Measurements from ENCODE around the gene SLCO6A1. TPM values are rescaled to one million over a fixed set of nuclear protein-coding genes. Genes with fewer than 3 reads are reported as not detected.

Gene SLCO6A1
- total and polyA plus RNA-seq, 3 donors from 2014 or later, result 20.4 to 78.0 (median 30.1) TPM

GRCh38 chr5:102418531-102418930, 80.3 kb downstream of the SLCO6A1 start:
- no peak overlapping the region for H3K4me3 ChIP-seq
- no peaks in the 10 kb centered on the region for H3K9me3 ChIP-seq
- DNase-seq, result no peak
- no peaks in the 10 kb centered on the region for H3K36me3 ChIP-seq (ENCODE audit: low read depth, missing control alignments)
- WGBS, 2 donors, result 89 to 96% methylated on average over 1 of the region's 1 CpG
- H3K27ac ChIP-seq, result no peak overlapping the region
- TF ChIP-seq, protein P1, sequence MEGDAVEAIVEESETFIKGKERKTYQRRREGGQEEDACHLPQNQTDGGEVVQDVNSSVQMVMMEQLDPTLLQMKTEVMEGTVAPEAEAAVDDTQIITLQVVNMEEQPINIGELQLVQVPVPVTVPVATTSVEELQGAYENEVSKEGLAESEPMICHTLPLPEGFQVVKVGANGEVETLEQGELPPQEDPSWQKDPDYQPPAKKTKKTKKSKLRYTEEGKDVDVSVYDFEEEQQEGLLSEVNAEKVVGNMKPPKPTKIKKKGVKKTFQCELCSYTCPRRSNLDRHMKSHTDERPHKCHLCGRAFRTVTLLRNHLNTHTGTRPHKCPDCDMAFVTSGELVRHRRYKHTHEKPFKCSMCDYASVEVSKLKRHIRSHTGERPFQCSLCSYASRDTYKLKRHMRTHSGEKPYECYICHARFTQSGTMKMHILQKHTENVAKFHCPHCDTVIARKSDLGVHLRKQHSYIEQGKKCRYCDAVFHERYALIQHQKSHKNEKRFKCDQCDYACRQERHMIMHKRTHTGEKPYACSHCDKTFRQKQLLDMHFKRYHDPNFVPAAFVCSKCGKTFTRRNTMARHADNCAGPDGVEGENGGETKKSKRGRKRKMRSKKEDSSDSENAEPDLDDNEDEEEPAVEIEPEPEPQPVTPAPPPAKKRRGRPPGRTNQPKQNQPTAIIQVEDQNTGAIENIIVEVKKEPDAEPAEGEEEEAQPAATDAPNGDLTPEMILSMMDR (IDR thresholded peaks at IDR 0.05), result no peak
- TF ChIP-seq POLR2A (IDR thresholded peaks at IDR 0.05), result no peak
- intact Hi-C loops (cut with DNase I; ENCODE audit: low total_unique reads), result no loop called here
- H3K4me1 ChIP-seq, result no peaks in the 10 kb centered on the region
- no peaks in the 10 kb centered on the region for H3K27me3 ChIP-seq

GRCh38 chr5:102414448-102414847, 84.4 kb downstream of the SLCO6A1 start:
- no peaks in the 10 kb centered on the region for H3K27me3 ChIP-seq
- no peaks in the 10 kb centered on the region for H3K9me3 ChIP-seq
- no peaks in the 10 kb centered on the region for H3K4me1 ChIP-seq
- no peak overlapping the region for H3K4me3 ChIP-seq
- intact Hi-C loops (cut with DNase I; ENCODE audit: low total_unique reads), result no loop called here
- WGBS, 2 donors, result 90 to 91% methylated on average over 6 of the region's 6 CpGs
- DNase-seq, result no peak
- no peaks in the 10 kb centered on the region for H3K36me3 ChIP-seq (ENCODE audit: low read depth, missing control alignments)
- no peak for TF ChIP-seq POLR2A (IDR thresholded peaks at IDR 0.05)
- TF ChIP-seq, protein P1 (IDR thresholded peaks at IDR 0.05), result no peak
- no peak overlapping the region for H3K27ac ChIP-seq

GRCh38 chr5:102388235-102388634, 110.6 kb downstream of the SLCO6A1 start:
- intact Hi-C loops (cut with DNase I; ENCODE audit: low total_unique reads), result no loop called here
- TF ChIP-seq POLR2A (IDR thresholded peaks at IDR 0.05), result no peak
- TF ChIP-seq, protein P1 (IDR thresholded peaks at IDR 0.05), result no peak
- WGBS, 2 donors, result 66 to 70% methylated on average over 2 of the region's 2 CpGs

DNA sequence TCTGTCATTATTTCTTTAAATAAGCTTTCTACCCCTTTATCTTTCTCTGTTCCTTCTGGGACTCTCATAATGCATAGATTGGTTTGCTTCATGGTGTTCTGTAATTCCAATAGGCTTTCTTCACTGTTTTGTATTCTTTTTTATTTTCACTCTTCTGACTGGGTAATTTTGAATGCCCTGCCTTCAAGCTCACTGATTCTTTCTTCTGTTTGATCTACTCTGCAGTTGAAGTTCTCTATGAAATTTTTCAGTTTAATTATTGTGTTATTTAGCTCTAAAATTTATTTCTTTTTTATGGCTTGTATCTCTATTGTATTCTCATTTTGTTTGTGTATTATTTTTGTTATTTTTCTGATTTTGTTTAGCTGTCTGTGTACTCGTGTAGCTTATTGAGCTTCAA, 113.4 kb downstream of the SLCO6A1 start:
- Histone ChIP-seq H3K9me3 (no peaks in the 10 kb centered on the region), H3K27me3 (no peaks in the 10 kb centered on the region), H3K27ac (no peak overlapping the region), H3K4me1 (no peaks in the 10 kb centered on the region), H3K4me3 (no peak overlapping the region), H3K36me3 (ENCODE audit: low read depth, missing control alignments) (no peaks in the 10 kb centered on the region)
- TF ChIP-seq, protein P1 (IDR thresholded peaks at IDR 0.05), result no peak
- no peak for TF ChIP-seq POLR2A (IDR thresholded peaks at IDR 0.05)
- no peak for DNase-seq
- intact Hi-C loops (cut with DNase I; ENCODE audit: low total_unique reads), result no loop called here
- 78 to 91% methylated on average over 1 of the region's 1 CpG for WGBS, 2 donors

More at GRCh38 chr5:102388235-102388634, 110.6 kb downstream of the SLCO6A1 start:
- H3K9me3 ChIP-seq, result no peaks in the 10 kb centered on the region
- H3K4me3 ChIP-seq, result no peak overlapping the region
- no peaks in the 10 kb centered on the region for H3K27me3 ChIP-seq
- H3K36me3 ChIP-seq (ENCODE audit: low read depth, missing control alignments), result no peaks in the 10 kb centered on the region
- H3K27ac ChIP-seq, result no peak overlapping the region
- no peak for DNase-seq
- no peaks in the 10 kb centered on the region for H3K4me1 ChIP-seq

DNA sequence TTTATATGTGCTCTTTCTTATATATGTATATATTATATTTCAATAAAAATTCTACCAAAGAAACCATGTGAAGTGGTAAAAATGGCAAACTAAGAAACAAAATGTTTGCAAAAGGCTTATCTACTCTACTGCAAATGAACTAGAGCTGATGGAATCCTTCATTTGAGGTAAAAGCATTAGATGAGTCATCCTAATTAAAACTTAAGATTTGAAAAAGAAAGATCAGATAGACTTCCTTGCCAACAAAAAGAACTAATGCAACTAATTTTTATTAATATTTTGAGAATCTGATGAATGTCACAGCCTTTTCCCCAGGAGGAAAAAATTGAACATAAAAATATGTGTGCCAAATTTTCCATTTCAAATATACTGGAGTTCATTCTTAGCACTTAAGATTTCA, 118.6 kb downstream of the SLCO6A1 start:
- Histone ChIP-seq H3K4me3 (no peak overlapping the region), H3K9me3 (no peaks in the 10 kb centered on the region), H3K27me3 (no peaks in the 10 kb centered on the region), H3K36me3 (ENCODE audit: low read depth, missing control alignments) (no peaks in the 10 kb centered on the region), H3K4me1 (no peaks in the 10 kb centered on the region), H3K27ac (no peak overlapping the region)
- no peak for TF ChIP-seq POLR2A (IDR thresholded peaks at IDR 0.05)
- TF ChIP-seq, protein P1 (IDR thresholded peaks at IDR 0.05), result no peak
- intact Hi-C loops (cut with DNase I; ENCODE audit: low total_unique reads), result no loop called here
- no peak for DNase-seq

All from testis (tissue), 3 donors.